H1 (cell line): ENCODE data around the gene NOC2L.

Experiments
- CBX5 ChIP-seq: fragments of 300-800, 300-1000 bp; sonication (generic); IDR thresholded peaks from 2 replicates; pipeline ENCODE4 v1.7.1; 2016; ENCODE audit warnings: antibody characterized with exemption, low read length, low read depth
- CEBPB ChIP-seq: IDR thresholded peaks from 2 replicates; pipeline ENCODE4 v1.6.1; 2012; ENCODE audit warnings: low read depth, low read length
- CTCF ChIP-seq, 3 experiments: IDR thresholded peaks; 1 replicate in 2 of 3; 2 replicates in 1 of 3; pipeline versions ENCODE4 v1.5.1 to v1.6.1; 2011; ENCODE audit warnings: low read length in 3 of 3, mild to moderate bottlenecking in 3 of 3, inconsistent platforms in 2 of 3, low read depth in 1 of 3, moderate library complexity in 1 of 3; ENCODE audit not compliant: insufficient read depth in 1 of 3; ENCODE audit errors: control extremely low read depth in 1 of 3
- EP300 ChIP-seq, 2 experiments: IDR thresholded peaks; 1 replicate in 1 of 2; 2 replicates in 1 of 2; pipeline ENCODE4 v1.6.1; 2011 to 2012; ENCODE audit warnings: low read depth in 2 of 2, low read length in 2 of 2, mild to moderate bottlenecking in 2 of 2, borderline replicate concordance in 1 of 2, inconsistent platforms in 1 of 2, moderate library complexity in 1 of 2
- EZH2 ChIP-seq: fragments of 200-600 bp; sonication (generic); IDR thresholded peaks from 2 replicates; pipeline ENCODE4 v1.7.1; 2012; ENCODE audit warnings: low read depth, mild to moderate bottlenecking, moderate library complexity, low read length, inconsistent platforms; ENCODE audit not compliant: severe bottlenecking
- JUN ChIP-seq: IDR thresholded peaks from 2 replicates; pipeline ENCODE4 v1.6.1; 2011; ENCODE audit warnings: low read depth, mild to moderate bottlenecking, improper control_type of control experiment, low read length
- KDM1A ChIP-seq: fragments of 200-600, 300-600 bp; sonication (generic); IDR thresholded peaks from 2 replicates; pipeline ENCODE4 v1.7.1; 2016; ENCODE audit warnings: mild to moderate bottlenecking, low read length, borderline replicate concordance
- POLR2A ChIP-seq, 2 experiments: IDR thresholded peaks; 1 replicate in 1 of 2; 2 replicates in 1 of 2; pipeline ENCODE4 v1.6.1; 2011; ENCODE audit warnings: low read depth in 2 of 2, low read length in 2 of 2, mild to moderate bottlenecking in 2 of 2; ENCODE audit errors: control extremely low read depth in 1 of 2
- POLR2AphosphoS5 ChIP-seq: IDR thresholded peaks from 2 replicates; pipeline ENCODE4 v1.6.1; 2011; ENCODE audit warnings: low read depth, low read length
- RAD21 ChIP-seq, 2 experiments: IDR thresholded peaks in 1 of 2; conservative IDR thresholded peaks in 1 of 2; 2 replicates each; pipeline ENCODE4 v1.6.1; 2011; ENCODE audit warnings: low read depth in 2 of 2, low read length in 2 of 2, improper control_type of control experiment in 1 of 2, inconsistent platforms in 1 of 2, mild to moderate bottlenecking in 1 of 2, moderate library complexity in 1 of 2
- SIN3A ChIP-seq, 2 experiments: IDR thresholded peaks in 1 of 2; conservative IDR thresholded peaks in 1 of 2; 2 replicates each; pipeline ENCODE4 v1.6.1; 2011 to 2012; ENCODE audit warnings: low read length in 2 of 2, improper control_type of control experiment in 1 of 2, low read depth in 1 of 2, mild to moderate bottlenecking in 1 of 2
- TAF1 ChIP-seq: IDR thresholded peaks from 2 replicates; pipeline ENCODE4 v1.6.1; 2011; ENCODE audit warnings: mild to moderate bottlenecking, low read depth, low read length
- TBP ChIP-seq: IDR thresholded peaks from 2 replicates; pipeline ENCODE4 v1.6.1; 2011; ENCODE audit warnings: low read depth, low read length, improper control_type of control experiment
- YY1 ChIP-seq: IDR thresholded peaks from 2 replicates; pipeline ENCODE4 v1.6.1; 2011; ENCODE audit warnings: low read depth, mild to moderate bottlenecking, low read length

- TF ChIP-seq RAD21 (IDR thresholded peaks at IDR 0.05 in 1 of 2, conservative IDR thresholded peaks at IDR 0.05 in 1 of 2; ENCODE audit: low read depth in 2 of 2, low read length in 2 of 2): no peak
- no peak for TF ChIP-seq CTCF (IDR thresholded peaks at IDR 0.05; ENCODE audit: control extremely low read depth in 1 of 3, insufficient read depth in 1 of 3, low read depth in 1 of 3, low read length in 3 of 3)
- TF ChIP-seq CEBPB: no peak
- TF ChIP-seq POLR2A (IDR thresholded peaks at IDR 0.05; ENCODE audit: control extremely low read depth in 1 of 2, low read depth in 2 of 2, low read length in 2 of 2): no peak
- no peak for TF ChIP-seq EP300 (IDR thresholded peaks at IDR 0.05; ENCODE audit: borderline replicate concordance in 1 of 2, low read depth in 2 of 2, low read length in 2 of 2)
- no peak for TF ChIP-seq EZH2
- TF ChIP-seq SIN3A (conservative IDR thresholded peaks at IDR 0.05 in 1 of 2, IDR thresholded peaks at IDR 0.05 in 1 of 2; ENCODE audit: low read depth in 1 of 2, low read length in 2 of 2): no peak
- TF ChIP-seq TBP: no peak
- TF ChIP-seq TAF1: no peak
- no peak for TF ChIP-seq KDM1A
- no peak for TF ChIP-seq YY1
- TF ChIP-seq POLR2AphosphoS5: no peak
- TF ChIP-seq CBX5: no peak
- no peak for TF ChIP-seq JUN
These were observed 25.5 kb downstream of the NOC2L start for GRCh38 chr1:933603-933940.
